SK-N-SH (cell line): ENCODE measurements around the gene IRF2BP2. TPM values are rescaled to one million over a fixed set of nuclear protein-coding genes. Genes with fewer than 3 reads are reported as not detected.

Experiments used
- CTCF ChIA-PET: fragments of 300-600, 350-600 bp; formaldehyde crosslinking; extraction: SDS; loops from one replicate; lab custom pipeline; 2021; lab: Yijun Ruan, JAX
- POLR2A ChIA-PET: fragments of 350-600 bp; sonication (Branson Sonifier 250); formaldehyde crosslinking; extraction: SDS; loops from one replicate; lab custom pipeline; 2020; ENCODE audit warnings: antibody characterized with exemption, inconsistent platforms; lab: Yijun Ruan, JAX
- DNase-seq: peaks from one replicate; pipeline ENCODE4 v3.0.0; 2012
- H2AFZ ChIP-seq: fragments of 200-600 bp; sonication (generic); 2 replicates; pipeline ENCODE4 v1.8.1; 2016; ENCODE audit warnings: antibody characterized with exemption, mild to moderate bottlenecking, low read depth
- H3F3A ChIP-seq: fragments of 200-600 bp; sonication (generic); replicated peaks from 2 replicates; pipeline ENCODE3; 2016; ENCODE audit warnings: antibody characterized with exemption, mild to moderate bottlenecking; ENCODE audit not compliant: insufficient read depth
- H3K27ac ChIP-seq, 2 experiments: fragments of 200-500 bp in 1 of 2; fragments of 200-600 bp in 1 of 2; sonication (Bioruptor generic) in 1 of 2; sonication (generic), shearing (Covaris generic) in 1 of 2; 2 replicates each; pipeline versions ENCODE4 v1.5.1 to v1.6.1; 2014 to 2016; ENCODE audit warnings: low read depth in 2 of 2, inconsistent platforms in 1 of 2, low read length in 1 of 2, mild to moderate bottlenecking in 1 of 2, mixed read lengths in 1 of 2
- H3K27me3 ChIP-seq: fragments of 200-600 bp; sonication (generic), shearing (Covaris generic); 2 replicates; pipeline ENCODE4 v1.6.1; 2016; ENCODE audit warnings: mixed run types; ENCODE audit not compliant: insufficient read depth
- H3K36me3 ChIP-seq, 2 experiments: fragments of 200-500 bp in 1 of 2; fragments of 200-600 bp in 1 of 2; sonication (Bioruptor generic) in 1 of 2; sonication (generic) in 1 of 2; replicated peaks in 1 of 2; 2 replicates each; pipeline versions ENCODE3 to v1.5.1; 2014 to 2016; ENCODE audit warnings: low read length in 1 of 2, mild to moderate bottlenecking in 1 of 2; ENCODE audit not compliant: insufficient read depth in 2 of 2, control insufficient read depth in 1 of 2
- H3K4me1 ChIP-seq, 2 experiments: fragments of 200-500 bp in 1 of 2; fragments of 200-600 bp in 1 of 2; sonication (Bioruptor generic) in 1 of 2; sonication (generic), shearing (Covaris generic) in 1 of 2; 2 replicates each; pipeline versions ENCODE4 v1.5.1 to v1.6.1; 2014 to 2016; ENCODE audit warnings: low read depth in 1 of 2, low read length in 1 of 2, mixed run types in 1 of 2; ENCODE audit not compliant: insufficient read depth in 2 of 2, control insufficient read depth in 1 of 2
- H3K4me2 ChIP-seq: fragments of 200-600 bp; sonication (generic), shearing (Covaris generic); 2 replicates; pipeline ENCODE4 v1.6.1; 2017; ENCODE audit warnings: mixed run types
- H3K4me3 ChIP-seq, 2 experiments: fragments of 200-500 bp in 1 of 2; fragments of 200-600 bp in 1 of 2; sonication (Bioruptor generic) in 1 of 2; sonication (generic), shearing (Covaris generic) in 1 of 2; 2 replicates each; pipeline versions ENCODE4 v1.5.1 to v1.8.1; 2014 to 2016; ENCODE audit warnings: low read depth in 2 of 2, inconsistent platforms in 1 of 2, low read length in 1 of 2, mild to moderate bottlenecking in 1 of 2, mixed read lengths in 1 of 2, moderate library complexity in 1 of 2
- H3K79me2 ChIP-seq: fragments of 200-600 bp; sonication (generic); 2 replicates; pipeline ENCODE4 v1.8.1; 2017; ENCODE audit warnings: mild to moderate bottlenecking; ENCODE audit not compliant: insufficient read depth
- H3K9ac ChIP-seq: fragments of 200-600 bp; sonication (generic); 2 replicates; pipeline ENCODE4 v1.6.1; 2017; ENCODE audit warnings: mixed run types
- H3K9me2 ChIP-seq: fragments of 200-600 bp; sonication (generic); 2 replicates; pipeline ENCODE4 v1.6.1; 2017; ENCODE audit warnings: mixed run types
- H3K9me3 ChIP-seq: fragments of 200-600 bp; sonication (generic); 2 replicates; pipeline ENCODE4 v1.6.1; 2017; ENCODE audit warnings: mixed run types, mild to moderate bottlenecking, moderate library complexity
- H4K20me1 ChIP-seq: fragments of 200-600 bp; sonication (generic); 2 replicates; pipeline ENCODE4 v1.6.1; 2017; ENCODE audit warnings: mild to moderate bottlenecking, mixed run types; ENCODE audit not compliant: insufficient read depth
- EP300 ChIP-seq, 2 experiments: IDR thresholded peaks; 2 replicates each; pipeline versions ENCODE4 v1.4.0 to v1.6.1; 2012; ENCODE audit warnings: borderline replicate concordance in 1 of 2, low read depth in 1 of 2, low read length in 1 of 2
- EZH2phosphoT487 ChIP-seq: fragments of 200-600 bp; sonication (generic); IDR thresholded peaks from 2 replicates; pipeline ENCODE4 v1.6.1; 2017; ENCODE audit warnings: low read depth, mixed run types, mild to moderate bottlenecking, antibody characterized with exemption, moderate library complexity, borderline replicate concordance
- FOSL2 ChIP-seq: IDR thresholded peaks from 2 replicates; pipeline ENCODE4 v1.4.0; 2012; ENCODE audit warnings: low read depth, mild to moderate bottlenecking, moderate library complexity, borderline replicate concordance
- FOXJ3 ChIP-seq: sonication (generic); formaldehyde crosslinking; IDR thresholded peaks from 2 replicates; pipeline ENCODE4 v1.5.1; 2020; ENCODE audit warnings: mild to moderate bottlenecking, missing genetic modification reagents
- FOXM1 ChIP-seq: IDR thresholded peaks from 2 replicates; pipeline ENCODE4 v1.4.0; 2012; ENCODE audit warnings: low read depth, mild to moderate bottlenecking
- MXI1 ChIP-seq: IDR thresholded peaks from 2 replicates; pipeline ENCODE4 v1.6.1; 2012; ENCODE audit warnings: mild to moderate bottlenecking, low read depth, low read length, improper control_type of control experiment
- RAD21 ChIP-seq: IDR thresholded peaks from 2 replicates; pipeline ENCODE4 v1.6.1; 2012; ENCODE audit warnings: mild to moderate bottlenecking, low read length
- RCOR1 ChIP-seq: fragments of 150-350 bp; IDR thresholded peaks from 2 replicates; pipeline ENCODE4 v1.6.1; 2017; ENCODE audit warnings: antibody characterized with exemption, low read length
- RXRA ChIP-seq: IDR thresholded peaks from 2 replicates; pipeline ENCODE4 v1.4.0; 2012; ENCODE audit warnings: low read depth, mild to moderate bottlenecking, borderline replicate concordance
- TAF1 ChIP-seq: IDR thresholded peaks from 2 replicates; pipeline ENCODE4 v1.6.1; 2012; ENCODE audit warnings: low read depth, mild to moderate bottlenecking, low read length, moderate library complexity, borderline replicate concordance
- TCF12 ChIP-seq: IDR thresholded peaks from 2 replicates; pipeline ENCODE4 v1.4.0; 2012
- TEAD4 ChIP-seq: IDR thresholded peaks from 2 replicates; pipeline ENCODE4 v1.4.0; 2012; ENCODE audit warnings: mild to moderate bottlenecking, borderline replicate concordance; ENCODE audit not compliant: insufficient read depth
- YY1 ChIP-seq: IDR thresholded peaks from 2 replicates; pipeline ENCODE4 v1.4.0; 2012; ENCODE audit warnings: low read depth, mild to moderate bottlenecking
- ZBTB33 ChIP-seq: IDR thresholded peaks from 2 replicates; pipeline ENCODE4 v1.4.0; 2012; ENCODE audit warnings: low read depth, borderline replicate concordance
- WGBS: methylation state at CpG from one replicate; pipeline ENCODE4 v1.1.6; 2017; ENCODE audit warnings: low lambda C conversion rate; 5-methylcytosine and 5-hydroxymethylcytosine counted together
- polyA plus RNA-seq, 3 experiments: library from polyadenylated mRNA; depleted of rRNA; stranded (reverse); fragments of >200 nt; gene quantifications; 2 replicates each; pipeline ENCODE4 v1.2.3, GENCODE V29; 2012
- TF ChIP-seq, protein P1 (sequence below): IDR thresholded peaks from 2 replicates; pipeline ENCODE4 v1.6.1; 2012; ENCODE audit warnings: mild to moderate bottlenecking, low read depth, low read length, moderate library complexity
- TF ChIP-seq, protein P2 (sequence below): IDR thresholded peaks from 2 replicates; pipeline ENCODE4 v1.4.0; 2012; ENCODE audit warnings: low read depth

IRF2BP2 gene
- polyA plus RNA-seq, 1 of the 3 experiments (the other 2 are of a cell fraction): 73.9 TPM

DNA sequence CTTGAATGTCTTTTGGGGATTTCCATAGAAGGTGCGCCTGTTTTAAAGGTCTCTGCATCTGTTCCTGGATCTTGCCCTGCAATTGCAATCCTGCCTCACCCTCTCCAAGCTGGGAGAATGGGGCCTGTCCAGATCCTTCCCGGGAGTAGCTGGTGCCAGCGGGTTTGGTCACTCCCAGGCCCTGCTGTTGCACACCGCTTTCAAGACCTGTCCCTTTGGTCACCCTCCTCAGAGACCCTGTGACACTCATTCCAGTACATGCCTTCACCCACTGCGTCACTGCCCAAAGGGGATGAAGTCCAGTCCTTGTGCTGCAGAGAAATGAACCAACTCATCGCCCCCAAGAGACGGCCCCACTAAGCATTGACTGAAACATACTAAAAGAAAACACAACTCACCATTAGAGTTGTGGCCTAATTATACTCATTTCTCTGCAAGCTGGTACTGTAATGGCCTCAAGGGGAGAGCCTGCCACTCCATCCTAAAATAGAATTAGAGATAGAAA, 1.9 kb upstream of the IRF2BP2 start:
- no peaks in the 10 kb centered on the region for H3K27me3 ChIP-seq
- peaks cover 24% of the 10 kb centered on the region for H3K79me2 ChIP-seq
- TF ChIP-seq FOSL2 (no peak), TCF12 (no peak), RCOR1 (no peak), YY1 (no peak), TEAD4 (no peak), RXRA (no peak), TAF1 (no peak), EZH2phosphoT487 (no peak), ZBTB33 (no peak), EP300 (IDR thresholded peaks at IDR 0.05; ENCODE audit: borderline replicate concordance in 1 of 2, low read depth in 1 of 2, low read length in 1 of 2) (no peak), MXI1 (no peak), FOXJ3 (no peak), RAD21 (no peak), FOXM1 (no peak)
- TF ChIP-seq, protein P1, sequence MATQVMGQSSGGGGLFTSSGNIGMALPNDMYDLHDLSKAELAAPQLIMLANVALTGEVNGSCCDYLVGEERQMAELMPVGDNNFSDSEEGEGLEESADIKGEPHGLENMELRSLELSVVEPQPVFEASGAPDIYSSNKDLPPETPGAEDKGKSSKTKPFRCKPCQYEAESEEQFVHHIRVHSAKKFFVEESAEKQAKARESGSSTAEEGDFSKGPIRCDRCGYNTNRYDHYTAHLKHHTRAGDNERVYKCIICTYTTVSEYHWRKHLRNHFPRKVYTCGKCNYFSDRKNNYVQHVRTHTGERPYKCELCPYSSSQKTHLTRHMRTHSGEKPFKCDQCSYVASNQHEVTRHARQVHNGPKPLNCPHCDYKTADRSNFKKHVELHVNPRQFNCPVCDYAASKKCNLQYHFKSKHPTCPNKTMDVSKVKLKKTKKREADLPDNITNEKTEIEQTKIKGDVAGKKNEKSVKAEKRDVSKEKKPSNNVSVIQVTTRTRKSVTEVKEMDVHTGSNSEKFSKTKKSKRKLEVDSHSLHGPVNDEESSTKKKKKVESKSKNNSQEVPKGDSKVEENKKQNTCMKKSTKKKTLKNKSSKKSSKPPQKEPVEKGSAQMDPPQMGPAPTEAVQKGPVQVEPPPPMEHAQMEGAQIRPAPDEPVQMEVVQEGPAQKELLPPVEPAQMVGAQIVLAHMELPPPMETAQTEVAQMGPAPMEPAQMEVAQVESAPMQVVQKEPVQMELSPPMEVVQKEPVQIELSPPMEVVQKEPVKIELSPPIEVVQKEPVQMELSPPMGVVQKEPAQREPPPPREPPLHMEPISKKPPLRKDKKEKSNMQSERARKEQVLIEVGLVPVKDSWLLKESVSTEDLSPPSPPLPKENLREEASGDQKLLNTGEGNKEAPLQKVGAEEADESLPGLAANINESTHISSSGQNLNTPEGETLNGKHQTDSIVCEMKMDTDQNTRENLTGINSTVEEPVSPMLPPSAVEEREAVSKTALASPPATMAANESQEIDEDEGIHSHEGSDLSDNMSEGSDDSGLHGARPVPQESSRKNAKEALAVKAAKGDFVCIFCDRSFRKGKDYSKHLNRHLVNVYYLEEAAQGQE: no peak
- TF ChIP-seq, protein P2, sequence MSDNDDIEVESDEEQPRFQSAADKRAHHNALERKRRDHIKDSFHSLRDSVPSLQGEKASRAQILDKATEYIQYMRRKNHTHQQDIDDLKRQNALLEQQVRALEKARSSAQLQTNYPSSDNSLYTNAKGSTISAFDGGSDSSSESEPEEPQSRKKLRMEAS: no peak
- no peak for DNase-seq
- H3K9me3 ChIP-seq: no peaks in the 10 kb centered on the region
- H3K9ac ChIP-seq: peak overlapping the region; percentile 99
- peaks cover 40 to 51% of the 10 kb centered on the region in 2 experiments for H3K4me1 ChIP-seq
- 35% methylated on average over 7 of the region's 7 CpGs for WGBS
- CTCF ChIA-PET: interaction anchor here (0.6 to 4.6 kb wide), 15 partner anchors 8 to 493 kb away, joined by 3 to 27 read pairs (median 4); no protein-coding TSS in a partner anchor
- H3K9me2 ChIP-seq: no peaks in the 10 kb centered on the region
- H3K4me3 ChIP-seq: peak overlapping the region in 1 of 2 experiments; percentile 32; a peak in 2 of 4 replicates
- H4K20me1 ChIP-seq: no peaks in the 10 kb centered on the region
- peaks cover 9 to 15% of the 10 kb centered on the region in 2 experiments for H3K36me3 ChIP-seq
- H3K4me2 ChIP-seq: peak overlapping the region; percentile 91
- peaks cover 41% of the 10 kb centered on the region for H3F3A ChIP-seq
- H2AFZ ChIP-seq: peak overlapping the region; percentile 20; the same call in 1 of the 2 replicates
- peak overlapping the region; percentile 100 for H3K27ac ChIP-seq
- POLR2A ChIA-PET: interaction anchor here (0.6 to 6.2 kb wide), 34 partner anchors 8 to 472 kb away, joined by 3 to 108 read pairs (median 4); no protein-coding TSS in a partner anchor
